NOMO-1 treated with DMSO at 0.1 percent for 48 hours (cell line): Measurements from ENCODE around the gene ZNF423.

ENCODE experiments used
- DNase-seq: peaks from one replicate; lab custom pipeline; 2025; ENCODE audit not compliant: unreplicated experiment; lab: John Stamatoyannopoulos, UW

The ZNF423 gene

DNA sequence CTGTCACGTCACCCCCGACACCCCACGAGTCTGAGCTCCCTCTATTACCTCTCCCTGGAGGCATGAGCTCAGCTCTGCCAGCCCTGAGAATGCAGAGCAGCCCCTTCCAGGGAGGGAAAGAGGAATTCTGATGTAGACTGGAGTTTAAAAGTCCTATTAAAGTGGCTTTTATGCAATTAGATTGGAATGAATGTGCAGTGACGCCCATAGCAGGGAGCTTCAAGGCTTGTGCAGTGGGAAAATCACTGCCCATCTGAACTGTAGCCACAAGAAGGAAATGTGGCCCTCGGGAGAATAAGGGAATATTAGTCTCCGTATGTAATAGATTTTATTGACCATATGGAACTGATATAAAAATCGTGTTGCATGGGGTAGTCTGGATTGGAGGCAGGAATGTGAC is 66.9 kb downstream of the ZNF423 start:
- DNase-seq, result no peak

DNA sequence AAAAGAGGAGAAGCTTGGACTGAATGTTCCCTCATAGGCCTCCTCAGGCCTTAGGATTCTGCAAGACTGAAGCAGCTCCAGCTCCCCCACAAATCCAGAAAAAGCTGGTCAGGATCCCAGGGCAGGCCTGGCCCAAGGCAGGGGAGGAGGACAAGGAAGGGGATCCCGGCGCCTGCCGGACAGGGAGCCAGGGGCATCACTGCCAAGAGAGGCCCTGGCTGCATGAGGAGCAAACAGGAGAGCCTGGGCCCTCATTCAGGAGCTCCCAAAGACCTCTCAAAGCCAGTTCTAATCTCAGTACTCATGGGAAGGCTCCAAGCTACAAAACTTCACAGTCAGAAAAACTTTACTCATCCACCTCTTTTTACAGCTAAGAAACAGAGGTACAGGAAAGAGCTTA is 67.3 kb downstream of the ZNF423 start:
- DNase-seq, result no peak

DNA sequence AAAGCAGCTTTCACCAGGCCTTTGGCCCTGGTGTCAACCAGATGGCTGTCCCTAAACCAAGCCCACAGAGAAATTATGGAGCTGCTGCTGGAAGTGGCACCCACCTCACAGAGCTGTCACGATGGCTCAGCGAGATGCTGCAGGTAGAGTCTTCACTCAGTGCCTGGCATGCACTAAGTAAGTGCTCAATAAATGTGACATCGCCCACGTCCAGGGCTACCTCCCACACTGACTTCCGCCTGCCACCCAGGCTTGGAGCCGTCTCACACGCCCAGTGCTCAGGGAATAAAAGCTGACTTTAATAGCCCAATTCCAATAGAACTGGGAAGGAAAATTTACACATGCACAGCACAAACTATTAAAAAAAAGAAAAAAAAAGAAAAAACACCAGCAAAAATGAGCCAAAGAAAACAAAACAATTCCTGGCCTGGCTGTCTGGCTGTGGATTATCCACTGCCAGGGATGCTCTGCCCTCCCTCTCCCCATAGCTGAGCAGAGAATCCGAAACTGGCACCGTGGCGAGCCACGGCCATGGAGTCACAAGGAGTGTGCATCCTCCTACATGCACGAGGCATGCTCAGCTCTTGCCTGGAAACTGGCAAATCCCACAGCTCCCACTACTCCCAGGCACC is 68.9 kb downstream of the ZNF423 start:
- DNase-seq, result no peak

DNA sequence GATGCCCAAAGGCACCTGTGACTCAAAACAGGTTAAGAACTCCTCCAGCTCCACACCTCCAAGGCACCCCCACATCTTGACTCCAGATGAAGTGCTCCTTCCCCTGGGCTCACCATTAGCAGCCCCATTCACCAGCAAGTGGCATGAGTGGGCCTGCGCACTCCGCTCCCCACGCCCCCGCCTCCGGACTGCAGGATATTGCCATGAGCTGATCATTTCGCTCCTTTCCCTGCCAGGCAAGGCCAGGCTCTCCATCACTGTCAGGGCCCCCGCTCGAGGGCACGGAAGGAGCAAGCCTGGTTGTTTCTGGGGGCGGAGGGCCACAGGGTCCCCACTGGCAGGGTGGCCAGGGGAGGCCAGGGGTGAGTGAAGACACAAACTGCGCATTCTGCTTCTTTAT is 69.9 kb downstream of the ZNF423 start:
- DNase-seq, result no peak

DNA sequence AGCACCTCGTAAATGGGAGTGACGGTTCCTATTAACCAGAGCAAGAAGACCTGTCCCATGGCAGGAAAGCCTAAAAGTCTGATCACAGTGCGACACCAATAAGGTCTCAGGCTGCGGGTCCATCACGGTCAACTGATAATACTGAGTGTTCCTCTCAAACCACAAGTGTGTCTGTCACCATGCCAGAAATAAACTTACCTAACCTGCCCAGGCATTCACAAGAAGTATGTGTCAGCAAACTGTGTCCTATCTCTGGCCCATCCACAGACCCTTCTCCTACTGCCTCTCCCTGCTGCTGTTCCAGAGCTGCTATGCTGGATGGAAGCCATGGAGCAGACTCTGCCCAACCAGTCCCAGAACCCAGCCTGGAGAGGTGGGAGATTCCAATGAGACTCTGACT is 73.5 kb downstream of the ZNF423 start:
- no peak for DNase-seq

DNA sequence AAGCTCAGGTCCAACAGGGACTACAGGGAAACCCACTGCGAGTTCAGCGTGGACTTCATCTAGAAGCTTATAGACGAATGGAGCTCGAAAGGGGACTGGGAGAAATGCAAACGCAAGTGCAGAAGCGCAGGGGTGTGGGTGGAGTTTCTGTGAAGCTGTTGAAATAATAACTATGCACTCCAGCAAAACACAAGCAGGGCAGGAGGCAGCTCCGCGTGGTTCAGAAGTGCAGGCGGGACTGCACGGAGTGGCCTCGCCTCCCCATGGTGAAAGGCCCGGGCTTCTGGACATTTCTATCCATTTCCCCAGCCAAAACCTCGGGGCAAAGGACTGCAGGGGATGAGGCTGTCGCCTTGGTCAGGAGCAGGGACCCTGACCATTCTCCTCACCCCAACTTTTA is 74.5 kb downstream of the ZNF423 start:
- no peak for DNase-seq

DNA sequence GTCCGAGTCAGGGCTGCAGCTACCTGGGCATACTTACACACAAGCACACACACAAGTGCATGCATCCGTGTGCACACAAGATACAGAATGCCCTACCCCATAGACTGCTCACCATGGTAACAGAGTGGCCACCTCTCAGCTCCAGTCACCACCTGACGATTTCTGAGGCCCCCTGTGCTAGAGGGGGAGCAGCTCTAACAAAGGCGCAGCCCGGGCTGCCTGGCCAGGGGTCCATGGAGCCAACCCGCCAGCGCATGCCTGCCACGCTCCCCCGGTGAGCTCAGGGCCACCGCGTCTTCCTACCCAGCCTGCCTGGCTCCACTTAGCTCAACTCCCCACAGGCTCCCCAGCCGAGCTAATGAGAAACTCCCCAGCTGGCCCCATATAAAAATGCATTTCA is 75.5 kb downstream of the ZNF423 start:
- DNase-seq, result no peak

DNA sequence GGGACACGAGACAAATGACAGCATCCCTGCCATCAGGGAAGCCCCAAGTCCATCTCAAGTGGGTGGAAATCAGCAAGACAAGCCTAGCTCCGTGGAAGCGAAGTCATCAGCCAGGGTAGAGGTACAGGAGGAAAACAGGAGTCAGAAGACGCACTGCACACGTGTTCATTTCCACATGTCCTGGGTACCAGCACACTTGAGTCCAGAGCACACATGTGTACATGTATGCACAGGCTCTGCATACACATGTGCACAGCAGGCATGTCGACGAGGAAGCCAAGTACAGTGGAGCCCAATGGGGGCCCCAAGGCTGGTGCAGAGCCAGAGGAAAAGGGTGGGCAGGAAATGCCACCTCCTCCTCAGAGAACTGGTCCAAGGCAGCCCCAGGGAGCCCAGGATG is 75.9 kb downstream of the ZNF423 start:
- no peak for DNase-seq

DNA sequence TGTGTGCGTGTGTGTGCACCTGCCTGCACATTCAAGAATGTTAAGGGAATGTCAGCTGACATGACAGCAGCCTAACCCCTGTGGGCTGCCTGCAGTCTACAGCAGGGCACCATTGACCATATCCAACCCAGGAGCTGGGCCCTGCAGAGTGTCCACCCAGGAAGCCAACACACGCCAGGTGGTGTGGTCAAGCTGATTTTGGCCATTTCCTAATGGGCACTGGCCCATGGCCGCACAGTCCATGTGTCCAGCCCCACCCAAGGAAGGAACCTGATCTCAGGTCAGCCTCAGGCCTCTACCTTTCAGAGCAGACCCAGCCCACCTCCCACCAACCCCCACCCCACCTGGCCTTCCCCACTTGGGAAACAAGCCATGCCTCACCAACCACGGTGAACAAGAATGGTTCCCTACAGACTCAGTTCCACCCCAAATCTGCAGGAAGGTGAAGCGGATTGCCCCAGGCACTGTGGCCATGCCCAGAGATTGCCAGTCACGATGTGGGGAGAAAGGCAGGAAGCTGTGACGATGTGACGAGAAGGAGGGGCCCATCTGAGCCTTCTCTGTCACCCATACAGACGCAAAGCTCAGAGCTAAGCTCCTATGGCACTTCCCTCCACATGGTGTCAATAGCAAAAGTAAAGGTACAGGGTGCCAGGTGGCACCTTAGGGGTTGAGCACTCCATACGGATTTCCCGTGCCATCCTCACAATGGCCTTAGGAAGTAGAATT is 77.5 kb downstream of the ZNF423 start:
- DNase-seq, result no peak

DNA sequence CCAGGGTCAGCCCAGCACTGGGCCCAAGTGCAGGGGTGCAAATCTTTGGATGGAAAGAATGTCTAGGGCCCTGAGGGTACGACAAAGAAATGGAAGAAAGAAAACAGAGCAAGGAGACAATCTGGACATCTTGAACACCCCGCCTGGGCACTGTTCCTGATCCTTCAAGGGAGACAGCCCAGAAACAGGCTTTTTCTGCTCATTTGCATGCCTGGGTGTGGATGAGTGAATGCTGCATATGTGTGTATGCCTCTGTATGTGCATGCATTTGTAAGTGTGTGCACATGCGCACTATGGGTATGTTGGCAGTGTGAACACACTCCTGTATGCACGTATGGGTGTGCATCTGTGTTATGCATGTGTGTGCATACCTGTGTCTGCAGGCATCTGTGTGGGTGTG is 79.2 kb downstream of the ZNF423 start:
- no peak for DNase-seq

DNA sequence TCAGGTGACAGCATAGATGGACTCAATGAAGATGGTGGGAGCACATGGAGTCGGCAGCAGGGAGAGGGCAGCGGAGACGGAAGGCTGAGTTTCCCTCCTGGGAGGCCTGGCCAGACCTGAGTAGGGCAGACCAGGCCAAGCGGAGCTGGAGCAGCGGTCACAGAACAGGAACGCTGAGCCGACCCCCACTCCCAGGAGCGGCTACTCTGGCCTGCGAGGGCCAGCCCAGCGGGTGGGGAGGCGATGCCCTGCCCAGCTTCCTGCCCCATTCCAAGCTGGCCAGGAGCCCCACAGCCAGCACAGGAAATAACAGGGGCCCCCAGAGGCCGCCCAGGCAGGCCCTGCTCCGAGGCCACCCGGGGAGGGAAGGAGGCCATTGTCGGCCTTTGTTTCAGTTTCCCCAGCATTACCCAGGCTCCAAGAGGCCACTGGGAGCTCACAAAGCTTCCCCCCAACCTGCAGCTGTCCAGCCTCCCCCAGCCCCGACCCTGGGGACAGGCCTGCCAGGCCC is 79.8 kb downstream of the ZNF423 start:
- no peak for DNase-seq

DNA sequence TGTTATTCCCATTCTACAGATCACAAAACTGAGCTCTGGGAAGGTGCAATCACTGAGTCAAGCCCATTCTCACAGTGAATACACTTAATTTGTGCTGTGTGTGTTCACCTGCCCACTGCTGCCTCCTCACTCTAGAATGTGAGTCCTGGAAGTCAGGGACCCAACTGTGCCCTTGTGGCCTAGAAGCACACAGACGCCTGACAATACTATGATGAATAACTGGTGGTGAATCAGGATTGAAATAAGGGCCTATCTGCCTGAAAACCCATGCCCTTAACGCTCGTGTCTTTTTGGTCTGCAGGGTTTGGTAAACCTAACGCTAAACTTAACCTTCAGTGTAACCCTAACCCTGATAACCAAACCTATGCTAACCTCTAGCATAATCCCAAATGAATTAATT is 80.3 kb downstream of the ZNF423 start:
- DNase-seq, result no peak

DNA sequence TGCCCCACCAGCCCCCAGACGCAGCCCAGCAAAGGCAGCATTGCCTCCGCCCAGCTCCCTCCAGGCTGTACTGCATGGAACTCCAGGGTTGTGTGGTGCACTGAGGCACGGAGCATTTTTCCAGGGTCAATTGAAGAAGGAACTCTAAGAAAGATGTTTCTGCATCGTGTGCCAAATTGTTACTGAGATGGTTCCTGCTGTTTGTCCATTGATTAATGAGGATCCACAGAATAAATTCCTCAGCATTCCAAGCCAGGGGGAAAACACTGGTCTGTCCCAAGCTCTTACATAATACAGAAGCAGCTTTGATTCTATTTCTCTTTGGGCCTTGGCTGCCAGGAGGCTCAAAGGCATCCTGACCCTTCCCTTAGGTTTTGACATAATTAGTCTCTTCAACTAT is 80.9 kb downstream of the ZNF423 start:
- no peak for DNase-seq

DNA sequence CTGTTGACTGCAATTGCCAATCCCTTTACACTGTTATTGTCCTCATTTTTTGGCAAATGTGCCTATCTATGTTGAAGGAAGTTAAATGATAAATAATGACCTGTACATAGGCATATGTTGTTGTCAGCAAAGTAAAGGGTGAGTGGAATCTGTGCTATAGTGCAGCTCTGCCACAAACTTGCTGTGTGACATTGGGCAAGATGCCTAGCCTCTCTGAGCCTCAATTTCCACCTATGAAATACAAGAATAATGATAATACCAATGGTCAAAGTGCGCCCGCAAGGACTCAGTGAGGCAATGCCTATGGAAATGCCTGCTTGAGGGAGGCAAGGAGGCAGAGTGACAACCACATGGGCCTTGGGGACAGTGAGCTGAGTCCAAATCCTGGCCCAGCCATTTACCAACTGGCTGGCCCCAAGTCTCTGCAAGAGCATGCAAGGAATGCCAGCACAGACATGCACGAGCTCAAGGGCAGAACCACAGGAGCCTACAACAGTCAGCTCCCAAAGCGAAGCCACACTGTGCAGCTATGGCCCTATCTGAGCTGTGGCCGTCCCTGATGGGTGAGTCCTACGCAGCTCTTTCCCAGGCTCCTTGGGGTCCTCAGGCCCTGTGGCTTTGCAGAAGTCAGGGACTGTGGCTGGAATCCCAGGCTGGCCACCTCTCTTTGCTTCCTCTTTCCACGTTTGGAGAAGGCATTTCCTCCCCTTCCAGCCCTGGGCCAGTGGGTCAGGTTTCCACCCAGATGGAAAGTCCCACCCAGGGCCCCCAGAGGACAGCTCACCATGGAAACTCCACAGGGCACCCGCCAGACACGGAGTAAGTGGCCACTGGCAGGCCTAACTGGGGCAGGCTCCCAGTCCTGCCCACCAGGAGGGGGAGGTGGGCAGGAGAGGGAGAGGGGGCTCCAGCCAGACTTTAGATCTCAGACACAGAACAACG is 82.1 kb downstream of the ZNF423 start:
- DNase-seq, result no peak

DNA sequence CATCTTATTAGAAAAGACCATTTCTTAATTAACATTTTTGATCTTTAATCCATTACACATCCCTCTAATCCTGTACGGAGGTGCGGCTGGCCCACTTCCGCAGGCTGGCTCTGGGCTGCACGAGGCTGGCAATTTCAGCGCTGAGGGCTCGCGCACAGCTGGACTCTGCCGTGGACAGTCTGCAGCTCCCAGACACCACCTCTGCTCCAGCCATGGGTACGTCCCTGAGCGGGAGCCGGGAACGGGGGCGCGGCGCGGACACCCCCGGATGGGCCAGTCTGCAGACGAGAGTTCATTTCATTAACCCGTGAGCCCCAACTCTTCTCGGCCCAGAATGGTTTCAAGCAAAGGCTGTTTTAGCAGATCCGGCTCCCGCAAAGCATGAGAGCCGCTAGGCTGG is 87.9 kb downstream of the ZNF423 start:
- no peak for DNase-seq

DNA sequence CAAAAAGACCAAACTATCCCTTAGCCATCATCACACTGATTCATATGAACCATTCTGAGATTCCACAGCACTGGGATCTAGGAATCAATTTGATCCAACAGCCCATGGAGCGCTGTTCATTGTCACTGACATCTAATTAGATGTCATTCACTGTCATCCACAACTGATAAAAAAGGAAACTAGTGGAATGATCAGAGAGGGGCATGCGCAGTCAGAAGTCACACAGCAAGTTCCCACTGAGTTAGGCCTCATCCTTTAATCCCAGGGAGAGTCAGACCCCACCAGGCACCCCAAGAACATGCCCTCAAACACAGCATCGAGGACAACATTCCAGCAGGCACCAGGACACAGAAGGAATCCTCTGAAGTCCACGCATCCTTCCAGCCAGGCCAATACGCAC is 88.5 kb downstream of the ZNF423 start:
- DNase-seq, result no peak

DNA sequence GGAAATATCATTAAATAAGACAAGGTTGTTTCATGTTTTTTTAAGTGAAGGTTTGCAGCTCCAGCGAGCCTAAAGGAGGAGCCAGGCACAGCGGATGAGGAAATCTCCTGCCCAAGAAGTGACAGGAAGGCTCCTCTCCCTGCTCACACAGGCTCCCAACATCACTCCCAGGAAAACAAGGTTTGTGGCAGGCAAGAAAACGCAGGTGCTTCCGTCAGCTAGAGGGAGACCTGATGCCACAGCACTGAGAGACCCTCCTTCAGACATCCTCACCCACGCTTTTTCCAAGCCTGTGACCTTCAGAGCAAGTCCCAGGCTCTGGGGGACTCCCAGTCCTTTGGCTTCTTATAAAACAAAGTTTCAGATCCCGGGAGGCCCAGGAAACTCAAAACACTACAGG is 89.7 kb downstream of the ZNF423 start:
- no peak for DNase-seq

DNA sequence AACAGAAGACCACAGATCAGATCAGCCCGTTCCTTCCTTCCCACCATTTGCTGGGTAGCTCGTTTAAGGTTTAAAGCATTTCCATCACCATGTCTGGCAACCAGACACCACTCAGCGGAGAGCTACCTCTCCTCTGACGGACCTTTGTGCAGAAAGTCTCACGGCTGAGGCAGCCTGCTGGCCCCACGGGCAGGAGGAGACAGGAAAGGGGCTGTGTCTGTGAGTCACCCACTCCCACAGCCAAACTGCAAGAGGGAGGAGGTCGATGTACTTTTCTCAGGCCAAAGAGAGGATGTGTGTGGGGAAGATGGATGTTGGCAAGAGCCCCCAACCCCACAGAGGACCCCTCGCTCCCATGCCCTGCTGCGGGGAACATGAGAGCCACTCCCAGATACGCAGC is 92.1 kb downstream of the ZNF423 start:
- DNase-seq, result no peak

DNA sequence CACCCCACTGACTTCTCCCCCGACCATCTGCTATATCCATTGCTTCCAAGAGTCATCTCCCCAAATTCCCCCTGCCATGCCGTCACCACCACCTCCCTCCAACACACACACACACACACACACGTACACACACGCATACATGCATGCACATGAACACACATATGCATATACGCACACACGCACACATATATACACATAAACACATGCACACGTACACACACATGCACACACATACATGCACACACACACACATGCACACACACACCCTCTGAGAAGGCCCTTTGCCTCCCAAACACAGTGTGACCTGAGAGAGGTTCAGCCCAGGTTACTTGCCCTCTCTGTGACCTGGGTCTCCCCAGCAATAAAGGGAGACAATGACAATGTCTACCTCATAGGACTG is 95.1 kb downstream of the ZNF423 start:
- no peak for DNase-seq

DNA sequence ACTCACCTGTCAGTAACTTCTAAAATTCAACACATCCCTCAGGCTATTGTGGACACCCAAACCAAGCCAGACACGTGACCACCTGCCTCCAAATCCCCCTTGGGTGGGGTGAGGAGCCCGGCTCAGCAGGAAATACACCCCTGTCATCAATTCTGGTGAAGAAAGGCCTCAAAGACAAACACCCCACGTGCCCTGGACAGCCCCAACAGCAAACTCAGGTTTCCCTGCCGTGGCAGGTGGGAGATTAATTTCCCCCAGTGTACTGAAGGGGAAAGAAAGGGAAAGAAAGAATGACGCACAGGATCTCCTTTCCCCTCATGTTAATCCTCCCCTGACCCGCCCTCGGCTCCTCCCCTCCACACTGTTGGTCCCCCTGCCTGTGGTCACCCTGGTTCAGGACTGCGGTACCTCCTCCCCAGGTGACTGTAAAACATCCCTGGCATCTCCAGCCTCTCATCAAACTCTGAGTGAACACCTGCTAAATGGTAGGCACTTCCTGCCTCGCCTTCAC is 98.3 kb downstream of the ZNF423 start:
- DNase-seq, result no peak

DNA sequence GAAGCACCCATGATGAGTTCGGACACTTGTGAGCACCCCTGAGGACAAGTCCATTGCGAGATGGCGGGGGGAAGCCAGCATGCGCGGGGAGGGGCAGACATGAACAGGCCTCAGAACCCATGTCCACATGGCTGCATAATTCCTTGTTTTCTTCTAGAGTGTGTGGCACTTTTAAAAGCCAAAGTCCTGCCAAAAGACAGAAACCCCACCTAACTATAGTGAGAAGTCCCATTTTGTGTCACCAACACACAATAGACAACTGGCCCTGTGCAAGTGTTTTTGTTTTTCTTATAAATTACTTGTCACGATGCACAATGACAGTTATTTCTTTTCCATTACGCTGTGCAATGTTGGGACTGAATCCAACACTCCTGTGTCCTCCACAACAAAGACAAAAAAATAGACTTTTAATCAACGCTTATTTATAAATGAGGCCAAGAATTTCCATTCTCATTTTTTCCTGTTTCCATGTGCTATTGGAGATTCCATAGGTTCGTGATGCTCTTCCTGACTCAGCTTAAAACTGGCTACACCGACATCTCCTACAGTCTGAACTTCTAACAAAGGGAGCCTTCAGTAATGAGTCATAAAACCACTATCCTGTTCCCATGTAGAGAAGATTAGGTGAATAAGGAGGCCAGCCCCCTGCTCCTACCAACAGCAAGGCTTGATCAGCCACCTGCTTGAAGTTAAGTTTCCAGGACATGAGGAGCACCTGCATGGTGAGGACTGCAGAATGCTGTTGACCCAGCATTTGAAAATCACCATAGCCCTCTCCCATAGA is 98.9 kb downstream of the ZNF423 start:
- DNase-seq, result no peak
